ENCODE data around the gene RGL2. TPM values are rescaled to one million over a fixed set of nuclear protein-coding genes. Genes with fewer than 3 reads are reported as not detected.

Gene RGL2
- total and polyA plus RNA-seq, 2 of the 13 experiments (the other 11 are each of a cell fraction or from before 2014, with no cell fraction given): 22.9 to 47.4 TPM

DNA sequence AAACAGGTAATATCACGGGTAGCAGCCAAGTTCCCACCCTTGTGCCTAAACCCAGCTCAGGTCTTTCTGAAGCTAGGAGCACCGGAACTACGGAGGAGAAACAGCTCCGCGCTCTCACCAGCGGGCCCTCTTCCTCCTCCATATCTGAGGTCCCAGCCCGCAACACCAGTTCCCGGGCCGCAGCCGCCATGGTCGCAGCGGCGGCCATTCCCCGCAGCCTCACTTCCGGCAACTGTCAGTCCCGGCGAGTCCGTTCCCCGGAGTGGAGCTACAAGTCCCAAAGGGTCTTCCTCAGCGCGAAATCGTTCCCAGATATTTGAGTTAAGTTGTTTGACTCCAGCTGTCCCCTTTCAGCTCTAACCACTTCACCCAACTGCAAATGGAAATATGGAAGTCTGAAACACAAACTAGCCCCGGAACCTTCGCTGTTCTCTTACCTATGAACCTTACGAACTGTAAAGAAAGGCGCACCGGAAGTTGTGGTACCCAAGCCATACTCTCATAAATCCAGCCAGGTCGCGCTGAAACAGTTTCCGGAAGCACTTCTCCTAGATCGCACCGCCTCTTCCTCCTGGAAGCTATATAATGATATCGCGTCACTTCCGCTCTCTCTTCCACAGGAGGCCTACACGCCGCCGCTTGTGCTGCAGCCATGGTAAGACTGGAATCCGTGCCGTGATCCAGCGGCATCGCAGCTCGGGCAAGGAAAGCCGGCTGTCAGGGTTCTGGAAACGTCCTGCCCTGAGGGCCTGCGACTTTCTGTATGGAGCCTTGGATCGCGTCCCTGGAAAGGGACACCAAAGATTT is 27.1 kb downstream of the RGL2 start, which contains the start of the genes RPS18 and VPS52 (continued):
- peak; percentile 95 for TF ChIP-seq ZNF33B (CRISPR knock-in tag; IDR thresholded peaks at IDR 0.05)
- TF ChIP-seq HNF4A (CRISPR knock-in tag; IDR thresholded peaks at IDR 0.05): no peak; the same call in 1 of the 2 replicates
- peak; percentile 90 for TF ChIP-seq KDM2A (CRISPR knock-in tag; IDR thresholded peaks at IDR 0.05; ENCODE audit: borderline replicate concordance, low read depth)
- TF ChIP-seq ZNF331 (CRISPR knock-in tag; IDR thresholded peaks at IDR 0.05): peak; percentile 84
- peak; percentile 68; the same call in 1 of the 2 replicates for TF ChIP-seq NR2F2 (IDR thresholded peaks at IDR 0.05; ENCODE audit: borderline replicate concordance, low read depth)
- peak; percentile 92 for TF ChIP-seq BORCS8-MEF2B (CRISPR knock-in tag; IDR thresholded peaks at IDR 0.05)
- TF ChIP-seq HDAC6 (IDR thresholded peaks at IDR 0.05; ENCODE audit: low read depth, low read length): 0 out of 2 replicates have a peak, but pooled peaks have one; percentile 15
- TF ChIP-seq, protein P1, sequence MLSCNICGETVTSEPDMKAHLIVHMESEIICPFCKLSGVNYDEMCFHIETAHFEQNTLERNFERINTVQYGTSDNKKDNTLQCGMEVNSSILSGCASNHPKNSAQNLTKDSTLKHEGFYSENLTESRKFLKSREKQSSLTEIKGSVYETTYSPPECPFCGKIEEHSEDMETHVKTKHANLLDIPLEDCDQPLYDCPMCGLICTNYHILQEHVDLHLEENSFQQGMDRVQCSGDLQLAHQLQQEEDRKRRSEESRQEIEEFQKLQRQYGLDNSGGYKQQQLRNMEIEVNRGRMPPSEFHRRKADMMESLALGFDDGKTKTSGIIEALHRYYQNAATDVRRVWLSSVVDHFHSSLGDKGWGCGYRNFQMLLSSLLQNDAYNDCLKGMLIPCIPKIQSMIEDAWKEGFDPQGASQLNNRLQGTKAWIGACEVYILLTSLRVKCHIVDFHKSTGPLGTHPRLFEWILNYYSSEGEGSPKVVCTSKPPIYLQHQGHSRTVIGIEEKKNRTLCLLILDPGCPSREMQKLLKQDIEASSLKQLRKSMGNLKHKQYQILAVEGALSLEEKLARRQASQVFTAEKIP (CRISPR knock-in tag; IDR thresholded peaks at IDR 0.05; ENCODE audit: borderline replicate concordance): no peak
- TF ChIP-seq MIER3 (CRISPR knock-in tag; IDR thresholded peaks at IDR 0.05; ENCODE audit: borderline replicate concordance): peak; percentile 73; the same call in 1 of the 2 replicates
- TF ChIP-seq, protein P2, sequence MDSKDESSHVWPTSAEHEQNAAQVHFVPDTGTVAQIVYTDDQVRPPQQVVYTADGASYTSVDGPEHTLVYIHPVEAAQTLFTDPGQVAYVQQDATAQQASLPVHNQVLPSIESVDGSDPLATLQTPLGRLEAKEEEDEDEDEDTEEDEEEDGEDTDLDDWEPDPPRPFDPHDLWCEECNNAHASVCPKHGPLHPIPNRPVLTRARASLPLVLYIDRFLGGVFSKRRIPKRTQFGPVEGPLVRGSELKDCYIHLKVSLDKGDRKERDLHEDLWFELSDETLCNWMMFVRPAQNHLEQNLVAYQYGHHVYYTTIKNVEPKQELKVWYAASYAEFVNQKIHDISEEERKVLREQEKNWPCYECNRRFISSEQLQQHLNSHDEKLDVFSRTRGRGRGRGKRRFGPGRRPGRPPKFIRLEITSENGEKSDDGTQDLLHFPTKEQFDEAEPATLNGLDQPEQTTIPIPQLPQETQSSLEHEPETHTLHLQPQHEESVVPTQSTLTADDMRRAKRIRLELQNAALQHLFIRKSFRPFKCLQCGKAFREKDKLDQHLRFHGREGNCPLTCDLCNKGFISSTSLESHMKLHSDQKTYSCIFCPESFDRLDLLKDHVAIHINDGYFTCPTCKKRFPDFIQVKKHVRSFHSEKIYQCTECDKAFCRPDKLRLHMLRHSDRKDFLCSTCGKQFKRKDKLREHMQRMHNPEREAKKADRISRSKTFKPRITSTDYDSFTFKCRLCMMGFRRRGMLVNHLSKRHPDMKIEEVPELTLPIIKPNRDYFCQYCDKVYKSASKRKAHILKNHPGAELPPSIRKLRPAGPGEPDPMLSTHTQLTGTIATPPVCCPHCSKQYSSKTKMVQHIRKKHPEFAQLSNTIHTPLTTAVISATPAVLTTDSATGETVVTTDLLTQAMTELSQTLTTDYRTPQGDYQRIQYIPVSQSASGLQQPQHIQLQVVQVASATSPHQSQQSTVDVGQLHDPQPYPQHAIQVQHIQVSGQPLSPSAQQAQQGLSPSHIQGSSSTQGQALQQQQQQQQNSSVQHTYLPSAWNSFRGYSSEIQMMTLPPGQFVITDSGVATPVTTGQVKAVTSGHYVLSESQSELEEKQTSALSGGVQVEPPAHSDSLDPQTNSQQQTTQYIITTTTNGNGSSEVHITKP (CRISPR knock-in tag; IDR thresholded peaks at IDR 0.05; ENCODE audit: low read depth): no peak
- no peak for TF ChIP-seq JUNB (CRISPR knock-in tag; IDR thresholded peaks at IDR 0.05; ENCODE audit: borderline replicate concordance)
- TF ChIP-seq, protein P3, sequence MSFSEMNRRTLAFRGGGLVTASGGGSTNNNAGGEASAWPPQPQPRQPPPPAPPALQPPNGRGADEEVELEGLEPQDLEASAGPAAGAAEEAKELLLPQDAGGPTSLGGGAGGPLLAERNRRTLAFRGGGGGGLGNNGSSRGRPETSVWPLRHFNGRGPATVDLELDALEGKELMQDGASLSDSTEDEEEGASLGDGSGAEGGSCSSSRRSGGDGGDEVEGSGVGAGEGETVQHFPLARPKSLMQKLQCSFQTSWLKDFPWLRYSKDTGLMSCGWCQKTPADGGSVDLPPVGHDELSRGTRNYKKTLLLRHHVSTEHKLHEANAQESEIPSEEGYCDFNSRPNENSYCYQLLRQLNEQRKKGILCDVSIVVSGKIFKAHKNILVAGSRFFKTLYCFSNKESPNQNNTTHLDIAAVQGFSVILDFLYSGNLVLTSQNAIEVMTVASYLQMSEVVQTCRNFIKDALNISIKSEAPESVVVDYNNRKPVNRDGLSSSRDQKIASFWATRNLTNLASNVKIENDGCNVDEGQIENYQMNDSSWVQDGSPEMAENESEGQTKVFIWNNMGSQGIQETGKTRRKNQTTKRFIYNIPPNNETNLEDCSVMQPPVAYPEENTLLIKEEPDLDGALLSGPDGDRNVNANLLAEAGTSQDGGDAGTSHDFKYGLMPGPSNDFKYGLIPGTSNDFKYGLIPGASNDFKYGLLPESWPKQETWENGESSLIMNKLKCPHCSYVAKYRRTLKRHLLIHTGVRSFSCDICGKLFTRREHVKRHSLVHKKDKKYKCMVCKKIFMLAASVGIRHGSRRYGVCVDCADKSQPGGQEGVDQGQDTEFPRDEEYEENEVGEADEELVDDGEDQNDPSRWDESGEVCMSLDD (CRISPR knock-in tag; IDR thresholded peaks at IDR 0.05; ENCODE audit: borderline replicate concordance): peak; percentile 57; the same call in 1 of the 2 replicates
- TF ChIP-seq ARNTL (CRISPR knock-in tag; IDR thresholded peaks at IDR 0.05): no peak; the same call in none of the 2 replicates

Data from HepG2 (cell line).